SK-N-SH (cell line): ENCODE results near the gene MT1H. TPM values are rescaled to one million over a fixed set of nuclear protein-coding genes. Genes with fewer than 3 reads are reported as not detected.

Experiments
- CTCF ChIA-PET: fragments of 300-600, 350-600 bp; formaldehyde crosslinking; extraction: SDS; loops from one replicate; lab custom pipeline; 2021; lab: Yijun Ruan, JAX
- POLR2A ChIA-PET: fragments of 350-600 bp; sonication (Branson Sonifier 250); formaldehyde crosslinking; extraction: SDS; loops from one replicate; lab custom pipeline; 2020; ENCODE audit warnings: antibody characterized with exemption, inconsistent platforms; lab: Yijun Ruan, JAX
- DNase-seq: peaks from one replicate; pipeline ENCODE4 v3.0.0; 2012
- H2AFZ ChIP-seq: fragments of 200-600 bp; sonication (generic); 2 replicates; pipeline ENCODE4 v1.8.1; 2016; ENCODE audit warnings: antibody characterized with exemption, mild to moderate bottlenecking, low read depth
- H3F3A ChIP-seq: fragments of 200-600 bp; sonication (generic); replicated peaks from 2 replicates; pipeline ENCODE3; 2016; ENCODE audit warnings: antibody characterized with exemption, mild to moderate bottlenecking; ENCODE audit not compliant: insufficient read depth
- H3K27ac ChIP-seq, 2 experiments: fragments of 200-500 bp in 1 of 2; fragments of 200-600 bp in 1 of 2; sonication (Bioruptor generic) in 1 of 2; sonication (generic), shearing (Covaris generic) in 1 of 2; 2 replicates each; pipeline versions ENCODE4 v1.5.1 to v1.6.1; 2014 to 2016; ENCODE audit warnings: low read depth in 2 of 2, inconsistent platforms in 1 of 2, low read length in 1 of 2, mild to moderate bottlenecking in 1 of 2, mixed read lengths in 1 of 2
- H3K27me3 ChIP-seq: fragments of 200-600 bp; sonication (generic), shearing (Covaris generic); 2 replicates; pipeline ENCODE4 v1.6.1; 2016; ENCODE audit warnings: mixed run types; ENCODE audit not compliant: insufficient read depth
- H3K36me3 ChIP-seq, 2 experiments: fragments of 200-500 bp in 1 of 2; fragments of 200-600 bp in 1 of 2; sonication (Bioruptor generic) in 1 of 2; sonication (generic) in 1 of 2; replicated peaks in 1 of 2; 2 replicates each; pipeline versions ENCODE3 to v1.5.1; 2014 to 2016; ENCODE audit warnings: low read length in 1 of 2, mild to moderate bottlenecking in 1 of 2; ENCODE audit not compliant: insufficient read depth in 2 of 2, control insufficient read depth in 1 of 2
- H3K4me1 ChIP-seq, 2 experiments: fragments of 200-500 bp in 1 of 2; fragments of 200-600 bp in 1 of 2; sonication (Bioruptor generic) in 1 of 2; sonication (generic), shearing (Covaris generic) in 1 of 2; 2 replicates each; pipeline versions ENCODE4 v1.5.1 to v1.6.1; 2014 to 2016; ENCODE audit warnings: low read depth in 1 of 2, low read length in 1 of 2, mixed run types in 1 of 2; ENCODE audit not compliant: insufficient read depth in 2 of 2, control insufficient read depth in 1 of 2
- H3K4me2 ChIP-seq: fragments of 200-600 bp; sonication (generic), shearing (Covaris generic); 2 replicates; pipeline ENCODE4 v1.6.1; 2017; ENCODE audit warnings: mixed run types
- H3K4me3 ChIP-seq, 2 experiments: fragments of 200-500 bp in 1 of 2; fragments of 200-600 bp in 1 of 2; sonication (Bioruptor generic) in 1 of 2; sonication (generic), shearing (Covaris generic) in 1 of 2; 2 replicates each; pipeline versions ENCODE4 v1.5.1 to v1.8.1; 2014 to 2016; ENCODE audit warnings: low read depth in 2 of 2, inconsistent platforms in 1 of 2, low read length in 1 of 2, mild to moderate bottlenecking in 1 of 2, mixed read lengths in 1 of 2, moderate library complexity in 1 of 2
- H3K79me2 ChIP-seq: fragments of 200-600 bp; sonication (generic); 2 replicates; pipeline ENCODE4 v1.8.1; 2017; ENCODE audit warnings: mild to moderate bottlenecking; ENCODE audit not compliant: insufficient read depth
- H3K9ac ChIP-seq: fragments of 200-600 bp; sonication (generic); 2 replicates; pipeline ENCODE4 v1.6.1; 2017; ENCODE audit warnings: mixed run types
- H3K9me2 ChIP-seq: fragments of 200-600 bp; sonication (generic); 2 replicates; pipeline ENCODE4 v1.6.1; 2017; ENCODE audit warnings: mixed run types
- H3K9me3 ChIP-seq: fragments of 200-600 bp; sonication (generic); 2 replicates; pipeline ENCODE4 v1.6.1; 2017; ENCODE audit warnings: mixed run types, mild to moderate bottlenecking, moderate library complexity
- H4K20me1 ChIP-seq: fragments of 200-600 bp; sonication (generic); 2 replicates; pipeline ENCODE4 v1.6.1; 2017; ENCODE audit warnings: mild to moderate bottlenecking, mixed run types; ENCODE audit not compliant: insufficient read depth
- JUND ChIP-seq: IDR thresholded peaks from 2 replicates; pipeline ENCODE4 v1.4.0; 2012
- RAD21 ChIP-seq: IDR thresholded peaks from 2 replicates; pipeline ENCODE4 v1.6.1; 2012; ENCODE audit warnings: mild to moderate bottlenecking, low read length
- RFX5 ChIP-seq: IDR thresholded peaks from 2 replicates; pipeline ENCODE4 v1.6.1; 2012; ENCODE audit warnings: mild to moderate bottlenecking, improper control_type of control experiment, low read length
- TAF1 ChIP-seq: IDR thresholded peaks from 2 replicates; pipeline ENCODE4 v1.6.1; 2012; ENCODE audit warnings: low read depth, mild to moderate bottlenecking, low read length, moderate library complexity, borderline replicate concordance
- WGBS: methylation state at CpG from one replicate; pipeline ENCODE4 v1.1.6; 2017; ENCODE audit warnings: low lambda C conversion rate; 5-methylcytosine and 5-hydroxymethylcytosine counted together
- polyA plus RNA-seq, 3 experiments: library from polyadenylated mRNA; depleted of rRNA; stranded (reverse); fragments of >200 nt; gene quantifications; 2 replicates each; pipeline ENCODE4 v1.2.3, GENCODE V29; 2012
- TF ChIP-seq, protein P1 (sequence below): IDR thresholded peaks from 2 replicates; pipeline ENCODE4; 2012
- TF ChIP-seq, protein P2 (sequence below): IDR thresholded peaks from 2 replicates; pipeline ENCODE4 v1.6.1; 2012; ENCODE audit warnings: mild to moderate bottlenecking, low read depth, low read length, moderate library complexity
- TF ChIP-seq, protein P3 (sequence below): IDR thresholded peaks from 2 replicates; pipeline ENCODE4 v1.4.0; 2012; ENCODE audit warnings: low read depth, borderline replicate concordance

Gene MT1H
- polyA plus RNA-seq, 1 of the 3 experiments (the other 2 are of a cell fraction): not detected

DNA sequence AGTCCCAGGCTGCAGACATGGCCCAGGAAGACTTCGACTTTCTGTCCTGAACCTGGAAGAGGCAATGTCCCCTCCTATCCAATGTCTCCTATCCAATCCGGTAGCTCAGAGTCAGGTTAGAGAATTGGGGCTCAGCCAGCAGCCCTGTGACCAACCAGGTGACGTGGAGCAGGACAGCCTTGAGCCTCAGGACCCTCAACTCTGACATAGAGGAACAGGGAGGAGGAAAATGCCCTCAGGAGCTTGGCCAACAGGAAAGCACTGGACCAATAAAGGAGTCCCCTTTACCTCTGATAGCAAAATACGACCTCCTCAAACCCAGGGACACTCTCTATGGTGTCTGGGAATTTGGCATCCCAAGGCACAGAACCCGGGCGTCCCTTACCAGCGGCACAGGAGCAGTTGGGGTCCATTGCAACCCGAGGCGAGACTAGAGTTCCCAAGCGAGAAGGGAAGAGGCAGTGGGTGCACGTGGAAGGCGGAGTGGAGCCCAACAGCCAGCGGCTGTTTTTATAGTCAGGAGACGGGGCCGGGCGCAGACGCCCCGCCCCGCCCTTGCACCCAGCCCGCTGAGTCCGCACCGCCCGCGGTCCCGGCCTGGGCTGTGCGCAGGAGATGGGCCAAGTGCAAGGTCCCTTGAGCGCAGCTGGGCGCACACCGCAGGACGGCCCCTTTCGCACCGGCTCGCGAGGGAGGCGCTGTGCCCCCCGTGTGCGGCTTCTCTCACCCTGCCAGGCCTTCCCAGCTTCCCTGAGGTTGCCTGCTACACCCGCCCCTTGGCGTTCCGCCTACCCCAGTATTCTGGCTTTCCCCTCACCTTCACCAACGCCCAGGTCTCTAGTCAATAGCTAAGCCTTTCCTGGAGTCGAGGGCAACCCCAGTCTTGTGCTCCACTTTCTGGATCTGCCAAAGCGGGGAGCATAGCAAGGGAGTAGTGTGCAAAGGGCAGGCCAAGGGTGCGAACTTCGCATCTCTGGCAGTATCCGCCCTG, 1.7 kb upstream of the MT1H start, which contains the start of gene MT1G:
Gene MT1G, minus strand, starts transcription at position 485 of the 991 bp plus-strand sequence. Its CDS starts 72 bp downstream, at position 413.
- Histone ChIP-seq H3K4me3 (no peak within 1 kb of the TSS), H3K9ac (no peak within 1 kb of the TSS), H3K36me3 (no peaks in the 10 kb centered on the region), H3K27me3 (peaks cover 46% of the 10 kb centered on the region), H4K20me1 (no peaks in the 10 kb centered on the region), H3K9me2 (no peaks in the 10 kb centered on the region), H3K9me3 (no peaks in the 10 kb centered on the region), H3F3A (no peaks in the 10 kb centered on the region), H3K4me1 (no peaks in the 10 kb centered on the region; a peak in 1 of 4 replicates), H3K79me2 (no peaks in the 10 kb centered on the region), H2AFZ (no peak within 1 kb of the TSS), H3K4me2 (no peak within 1 kb of the TSS), H3K27ac (no peak within 1 kb of the TSS)
- ChIA-PET POLR2A (no interaction called here), CTCF (interaction anchor here (0.7 to 1.4 kb wide), 5 partner anchors 55 to 121 kb away, joined by 3 to 4 read pairs (median 3); partner anchors contain the start of gene MT2A)
- no peak for TF ChIP-seq RAD21
- TF ChIP-seq, protein P1, sequence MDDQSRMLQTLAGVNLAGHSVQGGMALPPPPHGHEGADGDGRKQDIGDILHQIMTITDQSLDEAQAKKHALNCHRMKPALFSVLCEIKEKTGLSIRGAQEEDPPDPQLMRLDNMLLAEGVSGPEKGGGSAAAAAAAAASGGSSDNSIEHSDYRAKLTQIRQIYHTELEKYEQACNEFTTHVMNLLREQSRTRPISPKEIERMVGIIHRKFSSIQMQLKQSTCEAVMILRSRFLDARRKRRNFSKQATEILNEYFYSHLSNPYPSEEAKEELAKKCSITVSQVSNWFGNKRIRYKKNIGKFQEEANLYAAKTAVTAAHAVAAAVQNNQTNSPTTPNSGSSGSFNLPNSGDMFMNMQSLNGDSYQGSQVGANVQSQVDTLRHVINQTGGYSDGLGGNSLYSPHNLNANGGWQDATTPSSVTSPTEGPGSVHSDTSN: no peak
- 60% methylated on average over 28 of the region's 46 CpGs for WGBS
- peak; percentile 57 for DNase-seq

DNA sequence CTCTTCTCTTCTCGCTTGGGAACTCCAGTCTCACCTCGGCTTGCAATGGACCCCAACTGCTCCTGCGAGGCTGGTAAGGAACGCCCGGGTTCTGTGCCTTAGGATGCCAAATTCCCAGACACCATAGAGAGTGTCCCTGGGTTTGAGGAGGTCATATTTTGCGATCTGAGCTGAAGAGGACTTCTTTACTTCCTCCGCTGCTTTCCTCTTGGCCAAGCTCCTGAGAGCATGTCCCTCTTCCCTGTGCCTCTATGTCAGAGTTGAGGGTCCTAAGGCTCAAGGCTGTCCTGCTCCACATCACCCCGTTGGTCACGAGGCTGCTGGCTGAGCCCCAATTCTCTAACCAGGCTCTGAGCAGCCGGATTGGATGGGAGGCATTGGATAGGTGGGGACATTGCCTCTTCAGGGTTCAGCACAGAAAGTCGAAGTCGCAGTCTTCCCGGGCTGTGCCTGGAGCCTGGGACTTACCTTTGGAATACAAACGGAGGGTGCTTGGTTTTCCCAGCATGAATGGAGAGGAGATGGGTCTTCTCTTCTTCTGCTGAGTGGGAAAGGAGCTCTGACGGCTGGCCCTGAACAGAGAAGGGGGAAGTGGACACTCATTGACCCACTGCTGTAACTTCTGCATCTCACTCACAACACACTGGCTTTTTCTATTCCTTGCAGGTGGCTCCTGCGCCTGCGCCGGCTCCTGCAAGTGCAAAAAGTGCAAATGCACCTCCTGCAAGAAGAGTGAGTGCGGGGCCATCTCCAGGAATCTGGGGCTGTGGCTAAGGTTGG, 416 bp downstream of the MT1H start:
- Histone ChIP-seq H2AFZ (no peak overlapping the region), H3K36me3 (no peaks in the 10 kb centered on the region), H3K4me1 (no peaks in the 10 kb centered on the region; a peak in 1 of 4 replicates), H3K9me2 (no peaks in the 10 kb centered on the region), H3K9me3 (no peaks in the 10 kb centered on the region), H3K79me2 (no peaks in the 10 kb centered on the region), H3K9ac (no peak overlapping the region), H3K27ac (no peak overlapping the region), H3F3A (no peaks in the 10 kb centered on the region), H3K4me2 (no peak overlapping the region), H3K4me3 (no peak overlapping the region), H4K20me1 (no peaks in the 10 kb centered on the region), H3K27me3 (peaks cover 42% of the 10 kb centered on the region)
- POLR2A ChIA-PET: interaction anchor here (0.7 kb wide), 1 partner anchor 78 kb away, joined by 3 read pairs; no protein-coding TSS in a partner anchor
- WGBS: 50% methylated on average over 18 of the region's 19 CpGs
- no peak for DNase-seq
- CTCF ChIA-PET: interaction anchor here (1.8 kb wide), 1 partner anchor 19 kb away, joined by 4 read pairs; no protein-coding TSS in a partner anchor
- no peak for TF ChIP-seq TAF1
- no peak for TF ChIP-seq RFX5
- no peak for TF ChIP-seq JUND
- TF ChIP-seq, protein P2, sequence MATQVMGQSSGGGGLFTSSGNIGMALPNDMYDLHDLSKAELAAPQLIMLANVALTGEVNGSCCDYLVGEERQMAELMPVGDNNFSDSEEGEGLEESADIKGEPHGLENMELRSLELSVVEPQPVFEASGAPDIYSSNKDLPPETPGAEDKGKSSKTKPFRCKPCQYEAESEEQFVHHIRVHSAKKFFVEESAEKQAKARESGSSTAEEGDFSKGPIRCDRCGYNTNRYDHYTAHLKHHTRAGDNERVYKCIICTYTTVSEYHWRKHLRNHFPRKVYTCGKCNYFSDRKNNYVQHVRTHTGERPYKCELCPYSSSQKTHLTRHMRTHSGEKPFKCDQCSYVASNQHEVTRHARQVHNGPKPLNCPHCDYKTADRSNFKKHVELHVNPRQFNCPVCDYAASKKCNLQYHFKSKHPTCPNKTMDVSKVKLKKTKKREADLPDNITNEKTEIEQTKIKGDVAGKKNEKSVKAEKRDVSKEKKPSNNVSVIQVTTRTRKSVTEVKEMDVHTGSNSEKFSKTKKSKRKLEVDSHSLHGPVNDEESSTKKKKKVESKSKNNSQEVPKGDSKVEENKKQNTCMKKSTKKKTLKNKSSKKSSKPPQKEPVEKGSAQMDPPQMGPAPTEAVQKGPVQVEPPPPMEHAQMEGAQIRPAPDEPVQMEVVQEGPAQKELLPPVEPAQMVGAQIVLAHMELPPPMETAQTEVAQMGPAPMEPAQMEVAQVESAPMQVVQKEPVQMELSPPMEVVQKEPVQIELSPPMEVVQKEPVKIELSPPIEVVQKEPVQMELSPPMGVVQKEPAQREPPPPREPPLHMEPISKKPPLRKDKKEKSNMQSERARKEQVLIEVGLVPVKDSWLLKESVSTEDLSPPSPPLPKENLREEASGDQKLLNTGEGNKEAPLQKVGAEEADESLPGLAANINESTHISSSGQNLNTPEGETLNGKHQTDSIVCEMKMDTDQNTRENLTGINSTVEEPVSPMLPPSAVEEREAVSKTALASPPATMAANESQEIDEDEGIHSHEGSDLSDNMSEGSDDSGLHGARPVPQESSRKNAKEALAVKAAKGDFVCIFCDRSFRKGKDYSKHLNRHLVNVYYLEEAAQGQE: no peak
- TF ChIP-seq, protein P3, sequence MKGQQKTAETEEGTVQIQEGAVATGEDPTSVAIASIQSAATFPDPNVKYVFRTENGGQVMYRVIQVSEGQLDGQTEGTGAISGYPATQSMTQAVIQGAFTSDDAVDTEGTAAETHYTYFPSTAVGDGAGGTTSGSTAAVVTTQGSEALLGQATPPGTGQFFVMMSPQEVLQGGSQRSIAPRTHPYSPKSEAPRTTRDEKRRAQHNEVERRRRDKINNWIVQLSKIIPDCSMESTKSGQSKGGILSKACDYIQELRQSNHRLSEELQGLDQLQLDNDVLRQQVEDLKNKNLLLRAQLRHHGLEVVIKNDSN: no peak
